NCI-H146 treated with DMSO at 0.1 percent for 48 hours (cell line): ENCODE data around the gene DSCAM.

Experiments
- DNase-seq: peaks from one replicate; lab custom pipeline; 2025; ENCODE audit not compliant: unreplicated experiment; lab: John Stamatoyannopoulos, UW

Gene DSCAM

GRCh38 chr21:40562242-40563002, 284.5 kb downstream of the DSCAM start:
- DNase-seq = no peak

GRCh38 chr21:40556442-40556968, 290.5 kb downstream of the DSCAM start:
- DNase-seq = no peak

- DNase-seq = no peak
Measured at GRCh38 chr21:40555021-40555528, 291.9 kb downstream of the DSCAM start.

GRCh38 chr21:40553781-40554180, 293.2 kb downstream of the DSCAM start:
- no peak for DNase-seq

GRCh38 chr21:40547906-40548513, 298.9 kb downstream of the DSCAM start:
- DNase-seq = peak; percentile 27

GRCh38 chr21:40546647-40547046, 300.3 kb downstream of the DSCAM start:
- no peak for DNase-seq

GRCh38 chr21:40540216-40540615, 306.7 kb downstream of the DSCAM start:
- no peak for DNase-seq

GRCh38 chr21:40534886-40535285, 312.1 kb downstream of the DSCAM start:
- no peak for DNase-seq

- no peak for DNase-seq
Measured at GRCh38 chr21:40531431-40532110, 315.4 kb downstream of the DSCAM start.

GRCh38 chr21:40531016-40531415, 315.9 kb downstream of the DSCAM start:
- no peak for DNase-seq

GRCh38 chr21:40517646-40518045, 329.3 kb downstream of the DSCAM start:
- DNase-seq = no peak

GRCh38 chr21:40516335-40516734, 330.6 kb downstream of the DSCAM start:
- DNase-seq = no peak

GRCh38 chr21:40512590-40512989, 334.4 kb downstream of the DSCAM start:
- no peak for DNase-seq

GRCh38 chr21:40507978-40508377, 339.0 kb downstream of the DSCAM start:
- no peak for DNase-seq

- DNase-seq = no peak
Measured at GRCh38 chr21:40505681-40506080, 341.3 kb downstream of the DSCAM start.

GRCh38 chr21:40505244-40505643, 341.7 kb downstream of the DSCAM start:
- no peak for DNase-seq

- DNase-seq = no peak
Measured at GRCh38 chr21:40504825-40505224, 342.1 kb downstream of the DSCAM start.

- no peak for DNase-seq
Measured at GRCh38 chr21:40496116-40496515, 350.8 kb downstream of the DSCAM start.

- no peak for DNase-seq
Measured at GRCh38 chr21:40490408-40490807, 356.6 kb downstream of the DSCAM start.

- DNase-seq = no peak
Measured at GRCh38 chr21:40489001-40489400, 358.0 kb downstream of the DSCAM start.

- DNase-seq = no peak
Measured at GRCh38 chr21:40481764-40482163, 365.2 kb downstream of the DSCAM start.

- DNase-seq = no peak
Measured at GRCh38 chr21:40474513-40474912, 372.4 kb downstream of the DSCAM start.
